T-helper 2 cell treated with Interferon-gamma antibody and Interleukin-4, amounts not matched to agents 5 μg/mL and 100 μg/mL, for 36 hours (primary cell): ENCODE data around the gene RBPJL.

Experiments used
- DNase-seq: peaks from one replicate; pipeline ENCODE4 v3.0.0; 2021; ENCODE audit warnings: low spot score
- H3K27ac Mint-ChIP-seq: one replicate; pipeline ENCODE4 v1.8.0; 2021; ENCODE audit warnings: mild to moderate bottlenecking, mixed read lengths
- H3K27me3 Mint-ChIP-seq: one replicate; pipeline ENCODE4 v1.8.0; 2021; ENCODE audit warnings: low read depth, mixed read lengths
- H3K36me3 Mint-ChIP-seq: one replicate; pipeline ENCODE4 v1.8.0; 2021; ENCODE audit warnings: low read depth, mixed read lengths
- H3K4me1 Mint-ChIP-seq: one replicate; pipeline ENCODE4 v1.8.0; 2021; ENCODE audit warnings: low read depth, mixed read lengths
- H3K4me3 Mint-ChIP-seq: one replicate; pipeline ENCODE4 v1.8.0; 2022; ENCODE audit warnings: mild to moderate bottlenecking, moderate library complexity, mixed read lengths
- H3K9me3 Mint-ChIP-seq: one replicate; pipeline ENCODE4 v1.8.0; 2021; ENCODE audit warnings: mixed read lengths

Gene RBPJL

DNA sequence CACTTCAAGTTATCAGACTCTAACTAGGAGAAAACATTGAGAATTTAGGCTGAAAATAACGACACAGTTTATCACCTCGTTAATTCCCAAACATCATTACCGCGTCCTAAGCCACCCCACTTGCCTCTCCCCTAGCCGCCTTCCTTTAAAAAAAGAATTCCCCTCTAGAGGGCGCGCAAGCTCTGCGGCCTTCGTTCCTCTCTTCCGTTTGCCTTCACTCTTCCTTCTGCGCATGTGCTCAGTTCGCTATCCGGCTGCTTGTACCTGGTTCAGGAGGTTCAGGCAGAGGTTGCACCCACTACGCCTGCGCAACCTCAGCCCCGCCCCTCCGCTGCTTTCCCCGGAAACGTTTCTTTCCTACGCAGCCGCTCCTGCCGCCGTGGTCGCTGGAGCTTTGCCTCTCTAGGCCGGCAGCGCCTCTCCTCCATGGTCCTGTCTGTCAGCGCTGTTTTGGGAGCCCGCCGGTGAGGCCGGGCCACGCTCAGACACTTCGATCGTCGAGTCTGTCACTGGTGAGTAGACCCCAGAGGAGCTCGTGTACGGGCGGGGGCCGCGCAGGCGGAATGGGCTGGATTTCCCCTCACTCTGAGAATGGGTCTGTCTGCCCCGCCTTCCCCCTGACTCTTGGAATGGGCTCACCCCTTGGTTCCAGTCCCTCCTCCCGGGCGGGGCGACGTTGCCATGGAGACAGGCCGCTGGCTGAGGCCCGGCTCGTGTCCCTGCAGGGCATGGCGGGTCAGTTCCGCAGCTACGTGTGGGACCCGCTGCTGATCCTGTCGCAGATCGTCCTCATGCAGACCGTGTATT is 56.4 kb downstream of the RBPJL start, which contains the start of gene SYS1:
SYS1 (plus strand) TSS at position 353 of the 807 bp plus-strand sequence; CDS start at position 729, 376 bp downstream.
- H3K27me3 Mint-ChIP-seq, result peaks cover 2% of the 10 kb centered on the region
- peaks cover 33% of the 10 kb centered on the region for H3K4me1 Mint-ChIP-seq
- peak within 1 kb of the TSS; percentile 97 for H3K4me3 Mint-ChIP-seq
- DNase-seq, result peak; percentile 98
- peaks cover 19% of the 10 kb centered on the region for H3K36me3 Mint-ChIP-seq
- no peaks in the 10 kb centered on the region for H3K9me3 Mint-ChIP-seq
- peak within 1 kb of the TSS; percentile 97 for H3K27ac Mint-ChIP-seq

- no peaks in the 10 kb centered on the region for H3K9me3 Mint-ChIP-seq
- peaks cover 2% of the 10 kb centered on the region for H3K27me3 Mint-ChIP-seq
- peak overlapping the region; percentile 97 for H3K27ac Mint-ChIP-seq
- H3K36me3 Mint-ChIP-seq, result peaks cover 26% of the 10 kb centered on the region
- DNase-seq, result no peak
- H3K4me1 Mint-ChIP-seq, result peaks cover 35% of the 10 kb centered on the region
- peak overlapping the region; percentile 97 for H3K4me3 Mint-ChIP-seq
Observed at GRCh38 chr20:45363611-45364492, 57.2 kb downstream of the RBPJL start.

DNA sequence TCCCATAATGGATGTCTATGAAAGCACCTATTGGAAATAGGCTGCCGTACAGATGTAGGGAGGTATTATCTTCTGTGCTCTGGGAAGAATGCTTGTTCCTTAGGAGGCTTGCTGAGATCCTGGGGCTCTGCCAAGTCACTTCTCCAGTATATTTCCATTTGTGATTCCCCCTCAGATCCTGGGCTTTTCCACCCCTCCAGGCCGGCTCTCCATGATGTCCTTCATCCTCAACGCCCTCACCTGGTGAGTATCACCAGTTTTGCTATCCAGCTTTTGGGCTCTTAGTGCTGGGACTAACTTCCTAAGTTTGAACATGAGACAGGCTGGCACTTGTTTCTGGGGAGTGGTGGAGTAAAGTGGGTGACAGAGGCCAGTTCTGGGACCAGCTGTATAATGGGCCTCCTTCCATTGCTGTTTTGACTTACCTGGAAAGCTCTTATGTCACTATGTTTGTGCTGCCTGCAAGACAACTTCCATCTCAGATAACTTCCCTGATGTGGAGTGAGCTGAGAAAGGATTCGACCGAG is 58.9 kb downstream of the RBPJL start:
- H3K27ac Mint-ChIP-seq, result no peak overlapping the region
- DNase-seq, result no peak

GRCh38 chr20:45366192-45366591 is 59.6 kb downstream of the RBPJL start:
- Mint-ChIP-seq H3K9me3 (no peaks in the 10 kb centered on the region), H3K4me1 (peaks cover 35% of the 10 kb centered on the region), H3K4me3 (no peak overlapping the region), H3K36me3 (peaks cover 30% of the 10 kb centered on the region), H3K27me3 (peaks cover 2% of the 10 kb centered on the region), H3K27ac (no peak overlapping the region)
- no peak for DNase-seq

More for the DNA sequence above, 58.9 kb downstream of the RBPJL start:
- peaks cover 30% of the 10 kb centered on the region for H3K36me3 Mint-ChIP-seq
- H3K27me3 Mint-ChIP-seq, result peaks cover 2% of the 10 kb centered on the region
- H3K4me1 Mint-ChIP-seq, result peaks cover 35% of the 10 kb centered on the region
- H3K9me3 Mint-ChIP-seq, result no peaks in the 10 kb centered on the region
- no peak overlapping the region for H3K4me3 Mint-ChIP-seq

- H3K4me3 Mint-ChIP-seq, result no peak overlapping the region
- H3K4me1 Mint-ChIP-seq, result peaks cover 35% of the 10 kb centered on the region
- no peak overlapping the region for H3K27ac Mint-ChIP-seq
- no peak for DNase-seq
- H3K27me3 Mint-ChIP-seq, result peaks cover 2% of the 10 kb centered on the region
- H3K9me3 Mint-ChIP-seq, result no peaks in the 10 kb centered on the region
- H3K36me3 Mint-ChIP-seq, result peaks cover 30% of the 10 kb centered on the region
Observed at GRCh38 chr20:45366631-45367030, 60.0 kb downstream of the RBPJL start.

GRCh38 chr20:45367126-45367525 is 60.5 kb downstream of the RBPJL start:
- Mint-ChIP-seq H3K4me3 (no peak overlapping the region), H3K36me3 (peaks cover 30% of the 10 kb centered on the region), H3K4me1 (peaks cover 33% of the 10 kb centered on the region), H3K27me3 (peaks cover 2% of the 10 kb centered on the region), H3K27ac (no peak overlapping the region), H3K9me3 (no peaks in the 10 kb centered on the region)
- DNase-seq, result no peak
